Measurements from ENCODE around the gene LRRC52. TPM values are rescaled to one million over a fixed set of nuclear protein-coding genes. Genes with fewer than 3 reads are reported as not detected.

LRRC52 gene
- total RNA-seq (not detected), polyA plus RNA-seq (0.05 TPM)
- long read RNA-seq, donor 1, result 0 reads
- long read RNA-seq, donor 2, result 0 reads
- long read RNA-seq, donor 3, result 0 reads
- long read RNA-seq, donor 4, result 0 reads

GRCh38 chr1:165543532-165544438 lies at the start of gene LRRC52:
Gene LRRC52, plus strand, starts transcription at chr1:165544000. Its CDS starts 297 bp downstream, at chr1:165544297.
- DNase-seq, result peak; percentile 85 to 91 (median 88)
- no peak within 1 kb of the TSS for H3K4me3 ChIP-seq (ENCODE audit: low read length)
- H3K9me3 ChIP-seq (ENCODE audit: control insufficient read depth, low read length), result no peaks in the 10 kb centered on the region
- H3K4me1 ChIP-seq (ENCODE audit: control insufficient read depth, insufficient read depth, low read length), result peaks cover 9% of the 10 kb centered on the region
- H3K27me3 ChIP-seq (ENCODE audit: control insufficient read depth, insufficient read depth), result no peaks in the 10 kb centered on the region
- 14% methylated on average over 12 of the region's 12 CpGs for WGBS
- peak; percentile 85 to 88 for ATAC-seq
- intact Hi-C loops (cut with DNase I), result loop anchor here in 1 of 4 donors (5.0 kb wide), 1 partner anchor 131 kb away; no protein-coding TSS in a partner anchor
- peak within 1 kb of the TSS; percentile 54 for H3K27ac ChIP-seq (ENCODE audit: low read length)

- no peak overlapping the region for H3K4me3 ChIP-seq (ENCODE audit: low read length)
- no peaks in the 10 kb centered on the region for H3K27me3 ChIP-seq (ENCODE audit: control insufficient read depth, insufficient read depth)
- no peak for ATAC-seq
- DNase-seq, result no peak
- 76% methylated on average over 5 of the region's 5 CpGs for WGBS
- no peaks in the 10 kb centered on the region for H3K9me3 ChIP-seq (ENCODE audit: control insufficient read depth, low read length)
- intact Hi-C loops (cut with DNase I), result no loop called here
- peaks cover under 1% of the 10 kb centered on the region for H3K4me1 ChIP-seq (ENCODE audit: control insufficient read depth, insufficient read depth, low read length)
- no peak overlapping the region for H3K27ac ChIP-seq (ENCODE audit: low read length)
Observed at GRCh38 chr1:165494949-165495857, 48.6 kb upstream of the LRRC52 start.

- no peak for DNase-seq
- 66% methylated on average over 3 of the region's 3 CpGs for WGBS
- Histone ChIP-seq H3K27ac (ENCODE audit: low read length) (no peak overlapping the region), H3K4me3 (ENCODE audit: low read length) (no peak overlapping the region), H3K9me3 (ENCODE audit: control insufficient read depth, low read length) (no peaks in the 10 kb centered on the region), H3K4me1 (ENCODE audit: control insufficient read depth, insufficient read depth, low read length) (no peaks in the 10 kb centered on the region), H3K27me3 (ENCODE audit: control insufficient read depth, insufficient read depth) (no peaks in the 10 kb centered on the region)
- intact Hi-C loops (cut with DNase I), result no loop called here
- ATAC-seq, result no peak
Observed at GRCh38 chr1:165495858-165496205, 48.0 kb upstream of the LRRC52 start.

- Histone ChIP-seq H3K4me1 (ENCODE audit: control insufficient read depth, insufficient read depth, low read length) (no peaks in the 10 kb centered on the region), H3K27me3 (ENCODE audit: control insufficient read depth, insufficient read depth) (no peaks in the 10 kb centered on the region), H3K9me3 (ENCODE audit: control insufficient read depth, low read length) (no peaks in the 10 kb centered on the region), H3K4me3 (ENCODE audit: low read length) (no peak overlapping the region), H3K27ac (ENCODE audit: low read length) (no peak overlapping the region)
- peak; percentile 45 to 63 for ATAC-seq
- DNase-seq, result no peak
- intact Hi-C loops (cut with DNase I), result no loop called here
- 76% methylated on average over 1 of the region's 1 CpG for WGBS
Observed at GRCh38 chr1:165496501-165496900, 47.3 kb upstream of the LRRC52 start.

- Histone ChIP-seq H3K9me3 (ENCODE audit: control insufficient read depth, low read length) (no peaks in the 10 kb centered on the region), H3K27me3 (ENCODE audit: control insufficient read depth, insufficient read depth) (no peaks in the 10 kb centered on the region), H3K27ac (ENCODE audit: low read length) (no peak overlapping the region), H3K4me1 (ENCODE audit: control insufficient read depth, insufficient read depth, low read length) (no peaks in the 10 kb centered on the region), H3K4me3 (ENCODE audit: low read length) (no peak overlapping the region)
- 85% methylated on average over 12 of the region's 12 CpGs for WGBS
- intact Hi-C loops (cut with DNase I), result no loop called here
- DNase-seq, result no peak
- ATAC-seq, result peak; percentile 14 to 32
Observed at GRCh38 chr1:165497069-165498013, 46.5 kb upstream of the LRRC52 start.

GRCh38 chr1:165501330-165501969 lies 42.4 kb upstream of the LRRC52 start:
- 80% methylated on average over 7 of the region's 7 CpGs for WGBS
- DNase-seq, result peak in 1 of 3 donors; percentile 28
- no peaks in the 10 kb centered on the region for H3K9me3 ChIP-seq (ENCODE audit: control insufficient read depth, low read length)
- intact Hi-C loops (cut with DNase I), result no loop called here
- H3K4me1 ChIP-seq (ENCODE audit: control insufficient read depth, insufficient read depth, low read length), result no peaks in the 10 kb centered on the region
- H3K27me3 ChIP-seq (ENCODE audit: control insufficient read depth, insufficient read depth), result no peaks in the 10 kb centered on the region
- no peak overlapping the region for H3K4me3 ChIP-seq (ENCODE audit: low read length)
- peak in 1 of 2 donors; percentile 22 for ATAC-seq
- no peak overlapping the region for H3K27ac ChIP-seq (ENCODE audit: low read length)

- peak in 1 of 2 donors; percentile 43 for ATAC-seq
- H3K27ac ChIP-seq (ENCODE audit: low read length), result no peak overlapping the region
- H3K9me3 ChIP-seq (ENCODE audit: control insufficient read depth, low read length), result no peaks in the 10 kb centered on the region
- WGBS, result 61% methylated on average over 3 of the region's 3 CpGs
- no peak for DNase-seq
- no peaks in the 10 kb centered on the region for H3K27me3 ChIP-seq (ENCODE audit: control insufficient read depth, insufficient read depth)
- H3K4me3 ChIP-seq (ENCODE audit: low read length), result no peak overlapping the region
- H3K4me1 ChIP-seq (ENCODE audit: control insufficient read depth, insufficient read depth, low read length), result no peaks in the 10 kb centered on the region
- intact Hi-C loops (cut with DNase I), result no loop called here
Observed at GRCh38 chr1:165501970-165502348, 41.8 kb upstream of the LRRC52 start.

- DNase-seq (no peak), ATAC-seq (no peak)
- Histone ChIP-seq H3K4me3 (ENCODE audit: low read length) (no peak overlapping the region), H3K27me3 (ENCODE audit: control insufficient read depth, insufficient read depth) (no peaks in the 10 kb centered on the region), H3K27ac (ENCODE audit: low read length) (no peak overlapping the region), H3K9me3 (ENCODE audit: control insufficient read depth, low read length) (no peaks in the 10 kb centered on the region), H3K4me1 (ENCODE audit: control insufficient read depth, insufficient read depth, low read length) (no peaks in the 10 kb centered on the region)
- intact Hi-C loops (cut with DNase I), result no loop called here
Observed at GRCh38 chr1:165507570-165507969, 36.2 kb upstream of the LRRC52 start.

- DNase-seq, result no peak
- intact Hi-C loops (cut with DNase I), result no loop called here
- WGBS, result 90% methylated on average over 3 of the region's 3 CpGs
- no peaks in the 10 kb centered on the region for H3K4me1 ChIP-seq (ENCODE audit: control insufficient read depth, insufficient read depth, low read length)
- no peak for ATAC-seq
- no peak overlapping the region for H3K4me3 ChIP-seq (ENCODE audit: low read length)
- no peak overlapping the region for H3K27ac ChIP-seq (ENCODE audit: low read length)
- no peaks in the 10 kb centered on the region for H3K27me3 ChIP-seq (ENCODE audit: control insufficient read depth, insufficient read depth)
- H3K9me3 ChIP-seq (ENCODE audit: control insufficient read depth, low read length), result no peaks in the 10 kb centered on the region
Observed at GRCh38 chr1:165508291-165508690, 35.5 kb upstream of the LRRC52 start.

GRCh38 chr1:165512816-165513215 lies 31.0 kb upstream of the LRRC52 start:
- no peak overlapping the region for H3K4me3 ChIP-seq (ENCODE audit: low read length)
- H3K27me3 ChIP-seq (ENCODE audit: control insufficient read depth, insufficient read depth), result no peaks in the 10 kb centered on the region
- DNase-seq (no peak), ATAC-seq (no peak)
- no peaks in the 10 kb centered on the region for H3K4me1 ChIP-seq (ENCODE audit: control insufficient read depth, insufficient read depth, low read length)
- WGBS, result 62% methylated on average over 6 of the region's 6 CpGs
- H3K9me3 ChIP-seq (ENCODE audit: control insufficient read depth, low read length), result no peaks in the 10 kb centered on the region
- intact Hi-C loops (cut with DNase I), result no loop called here
- H3K27ac ChIP-seq (ENCODE audit: low read length), result no peak overlapping the region
